A673 (cell line): ENCODE data around the gene RHO. TPM values are rescaled to one million over a fixed set of nuclear protein-coding genes. Genes with fewer than 3 reads are reported as not detected.

Source experiments
- BruUV-seq: library from RNA; stranded (reverse); fragments of 400-500 nt; replicated peaks from 2 replicates; lab custom pipeline; 2021; lab: Mats Ljungman, UMichigan
- CTCF ChIA-PET: fragments of 300-600 bp; sonication (Branson Sonifier 250); formaldehyde crosslinking; loops from one replicate; lab custom pipeline; 2022; ENCODE audit warnings: antibody characterized with exemption; lab: Charles Lee
- POLR2A ChIA-PET: fragments of 300-600 bp; sonication (Branson Sonifier 250); formaldehyde crosslinking; loops from one replicate; lab custom pipeline; 2022; ENCODE audit warnings: antibody characterized with exemption; ENCODE audit not compliant: low non-redundant PET; lab: Charles Lee
- DNase-seq: peaks from one replicate; pipeline ENCODE4 v3.0.0-alpha.2; 2015; ENCODE audit warnings: low spot score
- H3K27ac ChIP-seq: fragments of 200-600 bp; sonication (generic); 2 replicates; pipeline ENCODE4 v1.5.1; 2016; ENCODE audit warnings: mixed run types, low read depth, mild to moderate bottlenecking, mixed read lengths, antibody characterized with exemption, low read length; ENCODE audit not compliant: poor library complexity, severe bottlenecking
- H3K27me3 ChIP-seq: fragments of 200-600 bp; sonication (generic); replicated peaks from 2 replicates; pipeline ENCODE4 v1.6.1; 2017; ENCODE audit warnings: mixed run types, low read depth, mild to moderate bottlenecking, mixed read lengths, antibody characterized with exemption, low read length; ENCODE audit not compliant: insufficient read depth, poor library complexity
- H3K36me3 ChIP-seq: fragments of 200-600 bp; sonication (generic); 2 replicates; pipeline ENCODE4 v1.6.1; 2016; ENCODE audit warnings: mixed run types, mild to moderate bottlenecking, mixed read lengths, antibody characterized with exemption, low read length; ENCODE audit not compliant: insufficient read depth, poor library complexity, severe bottlenecking
- H3K4me1 ChIP-seq: fragments of 200-600 bp; sonication (generic); 2 replicates; pipeline ENCODE4 v1.6.1; 2017; ENCODE audit warnings: mixed run types, mild to moderate bottlenecking, mixed read lengths, antibody characterized with exemption, low read length; ENCODE audit not compliant: insufficient read depth, poor library complexity, severe bottlenecking
- H3K4me3 ChIP-seq: fragments of 200-600 bp; sonication (generic); 2 replicates; pipeline ENCODE4 v1.5.1; 2016; ENCODE audit warnings: low read depth, mixed run types, mild to moderate bottlenecking, mixed read lengths, low read length; ENCODE audit not compliant: poor library complexity, severe bottlenecking
- H3K9me3 ChIP-seq: fragments of 200-600 bp; sonication (generic); 2 replicates; pipeline ENCODE4 v1.6.1; 2016; ENCODE audit warnings: mixed run types, low read depth, mild to moderate bottlenecking, mixed read lengths, antibody characterized with exemption, low read length; ENCODE audit not compliant: poor library complexity, severe bottlenecking
- CTCF ChIP-seq: fragments of 300-800, 200-600 bp; sonication (generic); conservative IDR thresholded peaks from 2 replicates; pipeline ENCODE4 v1.5.1; 2017; ENCODE audit warnings: low read depth, mild to moderate bottlenecking, antibody characterized with exemption, low read length, moderate library complexity, mixed read lengths
- EZH2 ChIP-seq: fragments of 200-600 bp; sonication (generic); IDR thresholded peaks from 2 replicates; pipeline ENCODE4 v1.6.1; 2017; ENCODE audit warnings: borderline replicate concordance, low read depth, mild to moderate bottlenecking, mixed read lengths, antibody characterized with exemption, low read length; ENCODE audit not compliant: poor library complexity, severe bottlenecking
- intact Hi-C: fragments of 100-400 bp; cut with micrococcal nuclease; formaldehyde crosslinking; loops from one replicate; pipeline ENCODE4 v1.10.0; 2022; ENCODE audit not compliant: unreplicated experiment
- total RNA-seq: library from RNA; stranded (reverse); gene quantifications from 2 replicates; pipeline ENCODE4 v1.2.3, GENCODE V29; 2021

The RHO gene
- total RNA-seq, 1 experiment from 2014 or later = not detected

GRCh38 chr3:129502641-129503408 is 25.6 kb upstream of the RHO start:
- CTCF ChIA-PET = no interaction called here

GRCh38 chr3:129503471-129504291 is 24.8 kb upstream of the RHO start:
- Histone ChIP-seq H3K4me1 (no peaks in the 10 kb centered on the region), H3K9me3 (no peaks in the 10 kb centered on the region), H3K27ac (no peak overlapping the region), H3K27me3 (no peaks in the 10 kb centered on the region), H3K36me3 (no peaks in the 10 kb centered on the region), H3K4me3 (no peak overlapping the region)
- intact Hi-C loops = no loop called here
- ChIA-PET CTCF (no interaction called here), POLR2A (interaction anchor here (0.5 kb wide), 1 partner anchor 25 kb away, joined by 4 read pairs; no protein-coding TSS in a partner anchor)
- TF ChIP-seq CTCF (no peak), EZH2 (no peak)
- BruUV-seq = no TSS peak
- peak; percentile 19 for DNase-seq

More at GRCh38 chr3:129502641-129503408, 25.6 kb upstream of the RHO start:
- no peaks in the 10 kb centered on the region for H3K36me3 ChIP-seq
- intact Hi-C loops = no loop called here
- no peaks in the 10 kb centered on the region for H3K4me1 ChIP-seq
- DNase-seq = no peak
- no TSS peak for BruUV-seq
- TF ChIP-seq CTCF (no peak), EZH2 (no peak)
- H3K27me3 ChIP-seq = no peaks in the 10 kb centered on the region
- no peak overlapping the region for H3K27ac ChIP-seq
- no peaks in the 10 kb centered on the region for H3K9me3 ChIP-seq
- POLR2A ChIA-PET = interaction anchor here (0.5 kb wide), 1 partner anchor 26 kb away, joined by 4 read pairs; no protein-coding TSS in a partner anchor
- no peak overlapping the region for H3K4me3 ChIP-seq

- Histone ChIP-seq H3K4me1 (no peaks in the 10 kb centered on the region), H3K9me3 (no peaks in the 10 kb centered on the region), H3K27ac (no peak overlapping the region), H3K36me3 (no peaks in the 10 kb centered on the region), H3K4me3 (no peak overlapping the region), H3K27me3 (no peaks in the 10 kb centered on the region)
- intact Hi-C loops = no loop called here
- BruUV-seq = no TSS peak
- ChIA-PET POLR2A (no interaction called here), CTCF (no interaction called here)
- no peak for TF ChIP-seq CTCF
- no peak for TF ChIP-seq EZH2
- no peak for DNase-seq
Observed at GRCh38 chr3:129504471-129505100, 23.9 kb upstream of the RHO start.
